ENCODE data around the gene NKX2-3. TPM values are rescaled to one million over a fixed set of nuclear protein-coding genes. Genes with fewer than 3 reads are reported as not detected.

The NKX2-3 gene
- total RNA-seq, 3 donors from 2014 or later, result 4.9 to 38.5 (median 11.0) TPM

DNA sequence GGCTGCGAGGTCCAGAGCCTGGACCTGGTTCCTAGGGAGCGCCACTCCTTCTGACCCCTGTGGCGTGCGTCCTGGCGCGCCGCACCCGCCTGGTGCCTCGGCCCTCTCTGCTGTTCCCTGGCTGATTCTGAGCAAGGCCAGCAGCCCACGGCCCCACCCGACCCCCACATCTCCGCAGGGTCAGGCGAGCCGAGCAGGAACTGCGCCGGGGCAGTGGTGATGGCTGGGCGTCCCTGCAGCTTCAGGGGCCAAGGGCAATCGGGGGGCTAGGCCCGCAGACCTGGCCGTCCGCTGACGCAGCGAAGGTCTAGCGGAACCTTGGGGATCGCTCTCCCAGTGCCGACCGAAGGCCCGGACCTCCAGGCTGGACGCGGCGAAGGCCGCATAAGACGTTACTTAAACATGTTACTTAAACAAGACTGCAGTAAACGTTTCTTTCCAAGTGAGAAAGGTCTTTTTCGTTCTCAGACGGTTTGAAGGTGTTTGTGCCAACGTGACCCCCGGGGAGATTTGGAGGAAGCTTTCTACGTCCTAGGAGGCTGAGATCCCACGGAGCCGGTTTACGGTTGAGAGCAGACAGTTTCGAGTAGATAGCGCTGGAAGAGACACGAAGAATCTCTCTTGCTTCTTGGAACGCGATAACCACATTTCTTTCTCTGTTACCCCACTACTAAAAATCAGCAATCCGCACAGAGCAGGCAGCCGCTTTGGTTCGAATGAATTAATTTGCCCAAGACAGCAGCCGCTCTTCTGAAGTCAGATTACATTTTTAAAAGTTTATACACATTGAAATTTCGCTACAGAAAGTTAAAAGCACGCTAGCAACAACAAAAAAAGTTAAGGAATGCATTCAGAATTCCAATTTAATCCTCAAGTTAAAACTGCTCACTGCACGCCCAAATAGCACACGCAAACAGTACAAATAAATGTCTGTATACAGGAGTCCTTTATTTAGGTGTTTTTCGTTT is 4.9 kb upstream of the NKX2-3 start:
- intact Hi-C loops (cut with DNase I, micrococcal nuclease), result no loop called here
- Histone ChIP-seq H3K4me1 (ENCODE audit: low read depth) (peaks cover 3% of the 10 kb centered on the region), H3K4me3 (no peak overlapping the region), H3K36me3 (ENCODE audit: low read depth) (no peaks in the 10 kb centered on the region), H3K9me3 (no peaks in the 10 kb centered on the region)
- TF ChIP-seq, protein P1, sequence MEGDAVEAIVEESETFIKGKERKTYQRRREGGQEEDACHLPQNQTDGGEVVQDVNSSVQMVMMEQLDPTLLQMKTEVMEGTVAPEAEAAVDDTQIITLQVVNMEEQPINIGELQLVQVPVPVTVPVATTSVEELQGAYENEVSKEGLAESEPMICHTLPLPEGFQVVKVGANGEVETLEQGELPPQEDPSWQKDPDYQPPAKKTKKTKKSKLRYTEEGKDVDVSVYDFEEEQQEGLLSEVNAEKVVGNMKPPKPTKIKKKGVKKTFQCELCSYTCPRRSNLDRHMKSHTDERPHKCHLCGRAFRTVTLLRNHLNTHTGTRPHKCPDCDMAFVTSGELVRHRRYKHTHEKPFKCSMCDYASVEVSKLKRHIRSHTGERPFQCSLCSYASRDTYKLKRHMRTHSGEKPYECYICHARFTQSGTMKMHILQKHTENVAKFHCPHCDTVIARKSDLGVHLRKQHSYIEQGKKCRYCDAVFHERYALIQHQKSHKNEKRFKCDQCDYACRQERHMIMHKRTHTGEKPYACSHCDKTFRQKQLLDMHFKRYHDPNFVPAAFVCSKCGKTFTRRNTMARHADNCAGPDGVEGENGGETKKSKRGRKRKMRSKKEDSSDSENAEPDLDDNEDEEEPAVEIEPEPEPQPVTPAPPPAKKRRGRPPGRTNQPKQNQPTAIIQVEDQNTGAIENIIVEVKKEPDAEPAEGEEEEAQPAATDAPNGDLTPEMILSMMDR (IDR thresholded peaks at IDR 0.05), result no peak
- ATAC-seq (no peak), DNase-seq (no peak)

DNA sequence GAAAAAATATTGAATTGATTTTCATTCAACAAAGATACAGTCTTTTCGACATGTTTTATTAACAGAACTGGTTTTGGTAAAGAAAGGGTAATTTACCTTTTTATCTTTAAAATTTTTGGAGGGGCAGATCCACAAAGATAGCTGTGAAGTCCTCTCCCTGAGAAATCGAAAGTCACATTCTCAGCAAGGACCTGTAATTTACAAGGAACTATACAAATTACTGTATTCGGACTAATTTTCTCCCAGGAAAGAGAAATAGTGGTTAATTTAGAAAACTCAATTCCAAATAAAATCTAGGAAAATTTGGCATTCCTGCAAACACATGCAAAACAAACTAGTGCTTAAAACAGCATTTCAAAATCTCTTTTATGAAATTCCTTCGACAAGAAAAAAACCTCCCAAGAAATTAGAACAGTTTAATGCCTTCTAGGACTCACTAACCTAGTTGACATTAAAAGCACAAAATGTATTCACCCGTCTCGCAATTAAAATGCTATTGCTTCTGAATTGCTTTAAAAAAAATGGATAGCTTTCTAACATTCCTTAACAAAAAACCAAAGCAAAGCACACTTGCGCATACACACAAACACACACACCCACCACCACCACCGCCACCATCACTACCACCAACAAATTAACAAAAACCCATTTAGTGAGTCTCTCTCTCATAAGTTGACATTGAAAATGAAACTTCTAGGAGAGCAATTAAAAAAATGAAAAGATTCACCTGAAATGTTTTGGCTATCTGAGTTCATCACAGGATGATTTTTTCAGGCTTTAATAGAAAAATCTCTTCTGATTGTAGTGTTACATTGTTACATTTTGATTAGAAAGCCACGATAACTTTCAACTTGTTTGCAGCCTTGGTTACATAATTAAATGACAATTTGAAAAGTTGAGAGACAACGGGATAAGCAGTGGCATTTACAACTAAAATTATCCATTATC is 4.0 kb upstream of the NKX2-3 start:
- intact Hi-C loops (cut with DNase I, micrococcal nuclease), result no loop called here
- TF ChIP-seq, protein P1 (IDR thresholded peaks at IDR 0.05), result no peak
- no peaks in the 10 kb centered on the region for H3K9me3 ChIP-seq
- H3K36me3 ChIP-seq (ENCODE audit: low read depth), result no peaks in the 10 kb centered on the region
- no peak overlapping the region for H3K4me3 ChIP-seq
- ATAC-seq, result no peak
- DNase-seq, result no peak
- peaks cover 6% of the 10 kb centered on the region for H3K4me1 ChIP-seq (ENCODE audit: low read depth)

DNA sequence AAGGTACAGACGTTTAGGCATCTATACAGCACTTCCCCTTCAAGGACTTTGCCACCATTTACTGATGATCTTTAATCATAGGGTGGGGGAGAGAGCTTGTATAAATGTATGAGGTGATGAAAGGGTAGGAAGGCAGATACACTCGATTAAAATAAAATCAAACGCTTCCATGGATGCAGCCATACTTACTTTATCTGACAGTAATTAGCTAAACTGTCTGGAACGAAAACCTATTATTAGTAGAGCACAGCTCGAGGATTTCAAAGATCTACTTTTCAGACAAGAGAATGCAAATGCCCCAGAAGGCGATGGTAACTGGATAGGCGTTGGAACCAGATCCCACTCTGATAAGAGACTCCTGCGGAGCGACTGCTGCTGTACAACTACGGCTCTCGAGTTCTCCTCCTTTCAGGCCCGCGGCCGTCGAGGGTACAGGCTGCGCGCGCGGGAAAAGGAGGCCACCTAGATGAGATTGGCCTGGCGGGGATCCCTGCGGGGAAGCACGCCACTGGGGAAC is 3.1 kb upstream of the NKX2-3 start:
- ATAC-seq (no peak), DNase-seq (no peak)
- Histone ChIP-seq H3K4me1 (ENCODE audit: low read depth) (peaks cover 7% of the 10 kb centered on the region), H3K9me3 (no peaks in the 10 kb centered on the region), H3K4me3 (no peak overlapping the region), H3K36me3 (ENCODE audit: low read depth) (no peaks in the 10 kb centered on the region)
- TF ChIP-seq, protein P1 (IDR thresholded peaks at IDR 0.05), result no peak
- intact Hi-C loops (cut with DNase I, micrococcal nuclease), result no loop called here

- intact Hi-C loops (cut with DNase I, micrococcal nuclease), result no loop called here
- DNase-seq (no peak), ATAC-seq (no peak)
- peaks cover 12% of the 10 kb centered on the region for H3K4me1 ChIP-seq (ENCODE audit: low read depth)
- no peaks in the 10 kb centered on the region for H3K9me3 ChIP-seq
- H3K36me3 ChIP-seq (ENCODE audit: low read depth), result no peaks in the 10 kb centered on the region
- no peak overlapping the region for H3K4me3 ChIP-seq
- TF ChIP-seq, protein P1 (IDR thresholded peaks at IDR 0.05), result no peak
Measured at GRCh38 chr10:99530108-99531025, 2.4 kb upstream of the NKX2-3 start.

Measured in mucosa of descending colon (tissue), 3 donors.